ENCODE data around the gene SLC12A3.
"Not testable (repeated sequence)": the region's sequence is repeated elsewhere in the genome, so short reads cannot be mapped to it uniquely, and the experiment has no call there.

The SLC12A3 gene

DNA sequence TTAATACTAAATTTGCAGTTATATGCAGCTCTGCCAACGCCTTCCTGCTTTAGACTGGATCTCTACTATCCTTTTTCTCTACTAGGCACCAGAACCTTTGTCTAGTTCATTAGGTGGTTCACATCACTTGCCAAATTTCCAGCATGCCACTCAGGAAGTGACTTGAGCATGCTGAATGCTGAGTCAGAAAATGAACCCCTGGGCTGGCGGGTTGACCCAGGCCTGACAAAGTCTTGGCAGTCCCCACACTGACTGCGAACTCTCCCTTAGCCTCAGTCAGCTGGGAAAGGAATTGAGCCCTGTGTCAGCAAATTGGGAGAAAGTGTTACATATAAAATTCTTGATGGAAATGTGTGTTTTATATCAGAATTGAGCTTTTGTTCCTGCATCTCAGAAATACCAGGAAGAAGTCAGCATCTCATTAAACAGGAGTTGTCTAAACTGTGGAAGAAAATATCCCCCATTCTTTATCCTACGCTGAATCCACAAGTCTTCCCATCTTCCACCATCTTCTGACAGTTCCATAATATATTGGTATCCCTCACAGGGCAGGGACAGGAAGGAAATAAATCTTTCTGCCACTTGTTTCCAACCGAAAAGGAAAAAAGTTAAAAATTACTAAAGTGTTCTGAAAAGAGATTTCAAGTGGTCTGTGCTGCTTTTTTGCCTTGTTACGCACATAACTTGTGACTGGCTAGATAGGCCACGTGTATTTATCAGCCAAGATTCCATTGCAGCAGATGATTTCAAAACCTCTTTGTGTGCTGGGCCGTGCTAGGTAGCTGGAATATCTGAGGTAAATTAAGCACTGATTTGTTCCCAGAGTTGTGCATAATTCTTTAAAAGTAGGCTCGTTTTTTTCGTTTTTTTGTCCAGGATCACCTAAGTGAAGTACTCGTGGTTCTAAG, 16.7 kb upstream of the SLC12A3 start:
- DNase-seq (ENCODE audit: low spot score), result no peak

DNA sequence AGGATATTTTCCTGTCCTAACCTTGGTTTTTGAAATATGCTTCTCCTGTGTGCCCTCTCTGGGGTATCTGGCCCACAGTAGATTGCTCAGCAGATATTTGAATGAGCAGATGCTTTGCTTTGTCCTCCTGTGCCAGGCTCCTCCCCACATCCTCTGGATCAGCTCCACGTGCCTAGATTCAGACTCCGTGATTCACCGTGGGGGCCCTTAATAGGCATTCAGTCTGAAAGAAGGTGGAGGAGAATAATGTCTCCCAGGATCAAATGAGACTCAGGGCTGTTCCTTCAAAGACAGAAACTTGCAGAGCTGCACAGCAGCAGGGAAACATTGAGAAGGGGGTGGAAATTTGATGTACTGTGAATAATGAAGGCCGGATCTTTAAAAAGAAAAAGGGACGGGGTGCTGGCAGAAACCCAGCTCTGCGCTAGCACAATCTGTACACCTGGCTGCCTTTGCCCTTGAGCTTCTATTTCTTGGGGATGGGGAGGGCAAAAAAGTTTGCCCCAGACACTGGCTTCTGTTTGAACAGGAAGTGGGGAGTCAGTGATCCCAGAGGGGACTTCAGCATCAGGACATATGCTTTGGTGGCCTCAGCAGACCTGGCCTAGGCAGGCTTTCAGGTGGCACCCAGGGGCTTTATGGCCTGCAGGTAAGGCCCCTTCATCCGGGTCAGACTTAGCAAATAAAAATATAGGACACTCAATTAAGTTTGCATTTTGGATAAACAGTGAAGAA, 15.9 kb upstream of the SLC12A3 start:
- DNase-seq (ENCODE audit: low spot score), result no peak

DNA sequence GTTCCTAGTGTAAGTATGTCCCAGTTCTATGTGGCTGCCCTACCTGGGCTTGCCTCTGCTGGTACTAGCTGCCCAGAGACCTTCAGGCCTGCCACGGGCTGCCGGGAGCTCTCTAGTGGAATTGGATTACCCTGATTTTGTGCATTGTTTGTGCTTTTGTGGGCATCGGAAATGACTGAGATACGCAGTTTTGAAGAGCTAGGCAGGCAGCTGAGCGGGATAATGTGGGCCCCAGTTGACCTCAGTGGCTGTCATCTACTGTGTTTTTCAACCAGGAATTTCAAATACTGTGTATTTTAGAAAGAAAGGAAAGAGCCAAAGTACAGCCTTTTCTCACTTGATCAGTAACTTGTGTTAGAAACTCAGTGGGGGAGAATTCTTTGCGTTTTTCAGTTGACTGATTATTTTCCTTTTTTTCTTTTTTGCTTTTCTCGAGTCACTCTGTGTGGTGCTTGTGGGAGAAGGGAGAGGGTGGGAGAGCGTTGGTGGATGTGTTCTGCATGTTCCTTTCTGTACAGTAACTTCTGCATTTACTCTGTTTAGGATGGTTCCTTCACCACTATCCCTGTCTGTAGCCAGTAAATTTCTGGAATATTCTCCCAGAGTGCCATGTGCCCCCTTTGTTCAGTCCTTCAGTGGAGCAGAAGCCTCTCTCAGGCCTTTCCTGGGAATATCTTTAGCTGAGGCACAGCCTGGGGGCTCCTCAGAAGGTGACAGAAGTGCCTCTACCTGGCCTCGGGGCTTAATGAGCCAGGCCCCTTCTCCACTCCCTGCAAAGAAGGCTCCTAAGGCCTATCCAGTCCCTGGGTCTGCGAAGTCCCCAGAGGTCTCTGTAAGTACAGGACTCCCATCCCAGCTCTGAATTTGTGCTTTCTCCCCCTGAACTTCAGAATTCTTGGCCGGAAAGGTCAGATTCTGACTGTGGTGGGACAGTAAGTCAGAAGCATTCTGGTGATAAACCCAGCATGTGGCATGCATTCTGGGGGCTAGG, 15.0 kb upstream of the SLC12A3 start:
- no peak for DNase-seq (ENCODE audit: low spot score)

DNA sequence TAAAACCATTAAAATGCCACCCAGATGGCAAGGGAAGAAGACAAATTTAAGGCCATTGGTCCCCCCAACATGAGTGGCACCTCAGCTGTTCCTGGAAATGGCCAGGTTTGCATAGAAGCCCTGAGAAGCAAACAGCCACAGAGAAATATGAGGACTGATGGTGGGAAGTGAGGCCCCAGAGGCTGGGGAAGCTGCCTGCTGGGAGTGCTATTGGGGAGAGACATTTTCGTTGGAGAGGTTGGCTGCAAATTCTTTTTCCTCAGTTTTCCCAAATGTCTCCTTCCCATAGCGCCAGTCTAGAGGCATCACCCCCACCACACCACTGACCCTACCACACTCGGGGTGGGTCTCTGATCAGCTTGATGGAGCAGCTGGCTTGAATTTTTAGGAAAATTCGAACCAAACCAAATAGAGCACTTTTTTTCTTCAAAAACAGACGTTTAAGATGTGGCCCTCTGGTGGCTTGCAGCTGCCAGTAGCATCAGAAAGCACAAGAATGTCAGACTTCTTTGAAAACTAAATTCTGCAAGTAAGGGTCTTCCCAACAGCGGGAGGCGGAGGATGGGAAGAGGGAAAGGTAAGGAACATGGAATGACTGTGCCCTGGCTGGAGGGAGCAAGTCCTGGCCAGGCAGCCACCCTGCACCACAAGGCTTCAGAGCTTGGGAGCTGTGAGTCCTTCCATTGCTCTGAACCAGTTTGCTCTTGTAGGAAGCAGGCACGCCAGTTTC, 13.2 kb upstream of the SLC12A3 start:
- no peak for DNase-seq (ENCODE audit: low spot score)

DNA sequence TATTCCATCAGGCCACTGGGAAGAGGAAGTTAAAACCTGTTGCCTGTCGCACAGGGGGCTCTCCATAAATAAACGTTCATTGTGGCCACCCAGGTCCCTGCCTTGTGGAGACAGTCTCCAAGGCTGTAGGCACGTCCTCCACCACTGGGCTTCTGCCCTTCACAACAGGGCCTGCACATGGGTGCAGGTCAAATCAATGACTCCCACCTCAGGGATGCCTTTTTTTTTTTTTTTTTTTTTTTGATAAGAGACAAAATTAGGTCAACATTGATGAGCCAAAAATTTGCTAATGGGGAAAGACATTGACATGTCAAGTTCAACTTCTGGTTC, 12.6 kb upstream of the SLC12A3 start:
- DNase-seq (ENCODE audit: low spot score), result no peak

DNA sequence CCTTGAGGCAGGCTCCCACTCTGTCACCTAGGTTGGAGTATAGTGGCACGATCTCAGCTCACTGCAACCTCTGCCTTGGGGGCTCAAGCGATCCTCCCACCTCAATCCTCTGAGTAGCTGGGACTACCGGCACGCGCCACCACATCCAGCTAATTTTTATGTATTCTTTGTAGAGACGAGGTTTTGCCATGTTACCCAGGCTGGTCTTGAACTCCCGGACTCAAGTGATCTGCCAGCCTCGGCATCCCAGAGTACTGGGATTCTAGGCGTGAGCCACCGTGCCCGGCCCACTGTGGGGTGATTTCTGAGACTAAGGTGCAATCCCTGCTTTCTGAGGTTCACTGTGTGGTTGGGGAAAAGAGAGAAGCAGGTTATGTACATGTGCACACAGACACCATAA, 12.0 kb upstream of the SLC12A3 start:
- DNase-seq (ENCODE audit: low spot score), result no peak

DNA sequence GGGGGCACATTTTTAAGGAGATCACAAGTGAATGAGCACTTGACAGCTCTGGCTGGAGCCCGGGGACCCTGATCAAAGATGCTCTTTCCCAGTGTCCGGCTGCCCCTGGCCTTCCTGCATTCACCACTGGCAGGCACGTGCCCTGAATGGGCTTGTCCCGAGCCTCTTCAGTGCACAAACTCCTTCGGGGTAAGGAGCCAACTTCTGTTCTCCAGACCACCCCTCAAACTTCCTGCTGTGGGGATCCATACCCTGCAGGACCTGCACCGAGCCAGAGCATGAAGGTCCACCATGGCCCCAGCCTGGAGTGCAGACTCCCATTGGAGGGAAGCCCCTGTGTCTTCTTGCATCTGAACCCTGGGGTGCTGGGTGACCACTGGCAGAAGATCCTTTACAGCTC, 9.8 kb upstream of the SLC12A3 start:
- no peak for DNase-seq (ENCODE audit: low spot score)

DNA sequence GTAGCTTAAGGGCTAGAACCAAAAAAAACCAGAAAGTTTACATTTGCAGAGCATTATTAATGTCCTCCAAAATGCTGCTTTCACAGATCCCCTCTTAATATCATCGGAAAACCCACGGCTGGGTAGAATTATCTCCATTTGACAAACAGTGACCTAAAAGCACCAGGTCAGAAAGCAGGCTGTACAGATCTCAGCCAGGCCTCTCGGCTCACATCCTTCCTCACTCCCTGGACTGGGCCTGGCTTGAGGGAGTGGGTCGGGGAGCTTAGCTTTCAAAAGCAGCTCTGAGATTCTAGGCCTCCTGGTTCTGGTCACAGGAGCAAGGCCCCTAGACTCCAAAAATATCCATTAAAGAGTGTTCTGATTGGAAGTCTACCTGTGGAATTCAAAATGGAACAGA, 9.1 kb upstream of the SLC12A3 start:
- DNase-seq (ENCODE audit: low spot score), result no peak

DNA sequence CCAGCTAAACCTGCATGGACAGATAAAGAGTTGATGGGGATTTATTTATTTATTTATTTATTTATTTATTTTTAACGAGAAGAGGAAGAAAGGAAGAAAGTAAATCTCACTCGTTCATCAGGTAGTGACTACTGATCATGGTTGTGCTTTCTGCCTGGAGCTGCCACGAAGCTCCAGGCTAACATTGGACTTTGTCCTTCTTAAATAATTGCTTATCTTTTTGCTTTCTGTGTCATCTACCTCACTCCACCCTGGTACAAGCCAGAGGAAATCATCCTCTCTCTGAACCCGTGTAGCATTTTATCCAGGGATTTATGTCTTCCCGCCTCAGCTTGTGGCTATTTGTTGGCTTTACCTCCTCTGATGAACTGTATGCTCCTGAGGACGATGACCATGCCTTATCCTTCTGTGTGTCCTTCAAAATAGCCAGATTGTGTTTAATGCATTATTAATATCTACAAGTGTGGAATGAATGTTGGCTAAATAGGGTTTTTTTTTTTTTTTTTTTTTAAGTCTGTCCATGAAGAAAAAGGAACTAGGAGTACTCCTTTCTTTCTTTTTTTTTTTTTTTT, 8.0 kb upstream of the SLC12A3 start:
- DNase-seq (ENCODE audit: low spot score), result no peak

DNA sequence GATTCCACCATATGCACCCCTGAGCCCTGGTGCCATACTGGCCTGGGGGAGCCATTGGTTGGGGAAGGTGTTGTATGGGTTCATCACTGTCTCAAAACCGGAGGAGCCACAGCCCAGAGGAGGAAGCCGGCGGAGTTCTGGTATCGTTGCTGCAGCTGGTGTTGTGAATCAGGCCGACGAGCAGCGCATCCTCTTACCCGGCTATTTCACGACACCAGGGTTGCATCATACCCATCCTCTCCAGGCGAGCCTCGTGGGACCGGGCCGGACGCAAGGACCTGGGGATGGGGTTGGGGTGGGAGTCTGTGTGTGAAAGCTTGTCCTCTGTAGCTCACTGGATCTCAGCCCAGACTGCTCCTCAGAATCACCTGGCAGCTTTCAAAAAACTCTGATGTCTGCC, 6.6 kb upstream of the SLC12A3 start:
- DNase-seq (ENCODE audit: low spot score), result no peak

DNA sequence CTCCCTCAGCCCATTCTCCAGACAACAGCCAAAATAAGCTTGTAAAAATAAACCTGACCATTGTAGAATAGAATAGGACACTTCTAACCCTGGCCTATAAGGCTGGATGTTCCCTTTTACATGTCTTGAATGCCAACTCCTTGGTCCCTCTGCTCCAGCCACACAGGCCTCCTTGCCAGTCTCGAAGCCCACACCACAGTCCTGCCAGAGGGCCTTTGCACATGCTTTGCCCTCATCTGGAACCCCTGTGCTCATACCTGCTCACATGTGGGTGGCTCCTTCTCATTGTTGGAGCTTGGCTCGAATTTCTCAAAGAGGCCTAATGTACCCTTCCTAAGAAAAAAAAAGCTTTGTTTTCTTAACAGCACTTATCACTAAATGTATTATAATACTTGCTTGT, 5.4 kb upstream of the SLC12A3 start:
- no peak for DNase-seq (ENCODE audit: low spot score)

DNA sequence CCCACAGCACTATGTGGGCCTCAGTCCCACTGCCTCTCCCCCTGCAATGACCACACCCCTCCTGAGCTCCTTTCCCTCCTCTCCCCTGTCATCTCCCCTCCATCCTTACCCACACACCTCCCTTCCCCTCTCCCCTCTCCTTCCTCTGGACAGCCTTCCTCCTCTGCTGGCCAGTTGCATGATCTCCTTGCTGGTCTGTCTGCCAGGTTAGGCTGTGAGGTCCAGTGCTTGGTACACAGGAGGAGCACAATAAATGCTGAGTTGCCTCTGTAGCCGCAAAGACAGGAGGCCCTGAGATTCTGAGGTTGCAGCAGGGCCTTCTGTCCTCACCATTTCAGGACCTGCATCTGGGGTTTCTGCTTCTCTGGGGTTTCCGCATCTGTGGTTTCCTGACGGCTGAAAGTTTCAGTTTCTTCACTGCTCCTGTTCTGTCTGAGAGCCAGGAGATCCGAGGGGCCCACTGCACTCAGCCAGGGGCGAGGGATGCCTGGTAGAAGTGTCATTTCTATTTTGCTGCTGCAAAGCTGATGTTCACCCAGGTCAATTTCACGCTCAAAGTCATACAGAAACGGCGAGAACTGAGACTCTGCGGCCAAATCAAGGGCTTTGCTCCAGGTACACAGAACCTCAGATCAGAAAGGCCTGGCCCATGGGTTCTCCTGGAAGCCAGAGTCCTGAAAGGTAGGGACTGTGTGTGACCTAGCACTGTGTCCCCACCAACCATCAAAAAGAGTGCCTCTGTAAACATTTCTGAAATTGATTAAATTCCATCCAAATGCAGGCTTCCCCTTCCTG, 4.6 kb upstream of the SLC12A3 start:
- peak; percentile 61 for DNase-seq (ENCODE audit: low spot score)

DNA sequence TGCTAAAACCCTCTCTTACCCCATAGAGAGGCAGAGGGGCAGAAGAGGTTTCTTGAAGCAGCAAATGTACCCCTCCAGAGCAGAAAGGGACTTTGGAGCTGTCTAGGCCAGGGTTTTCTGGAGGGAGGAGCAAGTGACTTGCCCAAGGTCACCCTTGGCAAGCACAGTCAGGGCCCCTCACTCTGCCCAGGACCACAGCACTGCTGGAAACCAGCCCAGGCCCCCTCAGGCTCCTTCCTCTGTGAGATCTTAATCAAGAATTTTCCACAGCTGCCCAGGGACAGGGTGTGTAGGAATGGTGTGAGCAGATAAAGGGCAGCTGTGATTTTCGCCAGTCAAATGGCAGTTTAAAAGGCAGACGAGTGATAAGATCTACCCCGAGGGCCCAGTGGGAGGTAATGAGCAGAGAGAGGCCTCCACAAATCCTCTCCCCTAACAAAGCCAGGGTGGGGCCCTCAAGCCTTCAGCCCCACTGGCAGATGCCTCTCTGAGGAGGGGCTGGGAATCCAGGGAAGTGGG, 3.9 kb upstream of the SLC12A3 start:
- no peak for DNase-seq (ENCODE audit: low spot score)

DNA sequence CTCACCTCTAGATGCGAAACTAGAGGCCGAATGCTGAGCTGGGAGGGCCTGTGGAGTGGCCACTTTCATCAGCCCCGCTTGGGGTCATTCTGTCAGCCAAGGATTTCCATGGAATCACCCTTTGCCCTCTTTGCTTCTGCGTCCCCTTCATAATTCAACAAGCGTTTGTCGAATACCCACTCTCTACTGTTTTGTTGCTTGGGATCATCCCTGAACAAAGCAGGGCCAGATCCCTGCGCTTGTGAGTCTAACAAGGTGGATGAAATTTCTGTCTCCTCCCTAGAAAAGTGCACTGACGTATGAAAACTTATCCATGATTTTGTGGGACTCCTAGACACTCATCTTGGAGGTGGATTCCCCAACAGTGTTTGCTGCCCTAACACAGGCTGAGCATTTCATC, 3.3 kb upstream of the SLC12A3 start:
- DNase-seq (ENCODE audit: low spot score), result no peak

DNA sequence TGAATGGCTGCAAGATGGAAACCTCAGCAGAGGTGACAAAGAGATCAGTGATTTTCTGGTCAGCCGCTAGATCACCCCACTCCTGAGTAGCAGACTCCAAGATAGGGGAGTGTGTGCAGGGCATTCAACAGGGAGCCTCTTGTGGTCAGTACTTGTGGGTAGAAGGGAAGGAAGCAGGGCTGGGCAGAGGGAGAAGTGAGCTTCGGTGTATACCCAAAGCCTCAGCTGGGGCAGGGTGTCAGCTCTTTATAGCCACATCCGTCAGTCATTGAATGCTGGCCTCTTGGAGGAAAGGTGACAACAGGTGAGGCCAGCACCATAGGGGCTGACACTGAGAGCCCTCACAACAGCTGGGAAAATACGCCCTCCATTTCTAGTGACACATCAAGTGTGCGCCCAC, 2.2 kb upstream of the SLC12A3 start:
- no peak for DNase-seq (ENCODE audit: low spot score)

DNA sequence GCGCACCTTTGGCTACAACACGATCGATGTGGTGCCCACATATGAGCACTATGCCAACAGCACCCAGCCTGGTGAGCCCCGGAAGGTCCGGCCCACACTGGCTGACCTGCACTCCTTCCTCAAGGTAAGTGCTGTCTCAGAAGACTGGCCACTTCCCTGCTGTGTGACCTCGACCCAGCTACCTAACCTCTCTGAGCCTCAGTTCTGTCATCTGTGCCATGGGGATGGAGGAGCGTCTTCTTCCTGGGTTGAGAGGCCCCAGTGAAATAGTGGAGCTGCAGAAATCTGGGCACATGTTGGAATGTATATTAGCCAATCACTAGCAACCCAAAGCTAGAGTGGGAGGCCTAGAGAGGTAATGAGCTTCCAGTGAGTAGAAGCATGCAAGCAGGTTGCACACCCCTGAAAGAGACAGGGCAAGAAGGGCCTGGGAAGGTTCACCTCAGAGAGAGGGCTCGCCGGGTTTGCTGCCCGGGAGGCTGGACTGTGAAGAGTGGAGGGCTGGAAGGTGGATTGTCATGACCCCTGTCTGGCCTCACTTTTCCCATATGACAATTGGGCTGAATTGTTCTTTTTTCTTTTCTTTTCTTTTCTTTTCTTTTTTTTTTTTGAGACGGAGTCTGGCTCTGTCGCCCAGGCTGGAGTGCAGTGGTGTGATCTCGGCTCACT, 521 bp downstream of the SLC12A3 start:
- DNase-seq (ENCODE audit: low spot score), result no peak

DNA sequence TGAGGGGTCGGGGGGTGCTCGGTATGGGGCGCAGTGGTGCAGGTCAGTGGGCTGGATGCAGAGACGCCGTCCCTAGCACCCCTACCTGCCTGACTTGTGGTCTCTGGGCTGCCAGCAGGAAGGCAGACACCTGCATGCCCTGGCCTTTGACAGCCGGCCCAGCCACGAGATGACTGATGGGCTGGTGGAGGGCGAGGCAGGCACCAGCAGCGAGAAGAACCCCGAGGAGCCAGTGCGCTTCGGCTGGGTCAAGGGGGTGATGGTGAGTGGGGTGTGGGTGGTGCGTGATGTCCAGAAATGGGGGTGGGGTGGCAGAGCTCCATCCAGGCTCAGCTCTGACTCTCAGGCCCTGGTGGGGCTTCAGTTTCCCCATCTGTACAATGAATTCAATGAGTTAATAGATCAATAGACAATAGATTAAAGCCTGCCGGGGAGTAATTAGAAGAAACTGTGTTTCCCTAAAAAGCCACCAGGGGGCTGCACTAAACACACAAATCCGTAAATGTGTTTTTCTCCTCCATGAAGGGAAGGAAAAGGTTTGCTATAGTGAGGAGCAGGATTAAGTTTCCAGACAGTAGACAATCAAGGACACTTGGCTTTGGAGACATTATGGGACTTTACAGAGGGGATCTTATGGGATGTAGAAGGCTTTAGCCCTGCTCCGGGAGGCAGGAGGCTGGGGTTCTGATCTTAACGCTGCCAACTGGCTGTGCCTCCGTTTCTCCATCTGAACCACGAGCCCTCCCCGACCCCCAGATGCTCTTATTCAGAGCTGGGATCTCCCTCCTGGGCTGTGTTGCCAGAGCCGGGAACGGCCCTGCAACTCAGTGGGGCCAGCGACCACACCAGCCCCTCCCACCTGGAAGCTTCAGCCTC, 2.2 kb downstream of the SLC12A3 start:
- DNase-seq (ENCODE audit: low spot score), result peak; percentile 71

DNA sequence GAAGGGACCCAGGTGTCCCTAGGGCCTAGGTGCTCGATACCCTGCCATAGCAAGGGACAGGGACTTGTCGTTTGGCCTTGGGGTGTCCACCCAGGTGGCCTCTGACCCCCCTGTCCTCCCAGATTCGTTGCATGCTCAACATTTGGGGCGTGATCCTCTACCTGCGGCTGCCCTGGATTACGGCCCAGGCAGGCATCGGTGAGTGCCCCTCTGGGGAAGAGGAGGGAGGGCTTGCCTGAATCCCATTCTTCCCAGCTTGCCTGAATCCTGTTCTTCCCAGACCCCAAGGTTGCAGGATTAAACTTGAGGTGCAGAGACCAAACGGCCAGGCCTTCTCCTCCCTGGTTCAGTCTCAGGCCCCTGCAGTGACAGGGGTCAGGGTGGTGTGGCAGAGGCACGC, 3.2 kb downstream of the SLC12A3 start:
- DNase-seq (ENCODE audit: low spot score), result no peak

DNA sequence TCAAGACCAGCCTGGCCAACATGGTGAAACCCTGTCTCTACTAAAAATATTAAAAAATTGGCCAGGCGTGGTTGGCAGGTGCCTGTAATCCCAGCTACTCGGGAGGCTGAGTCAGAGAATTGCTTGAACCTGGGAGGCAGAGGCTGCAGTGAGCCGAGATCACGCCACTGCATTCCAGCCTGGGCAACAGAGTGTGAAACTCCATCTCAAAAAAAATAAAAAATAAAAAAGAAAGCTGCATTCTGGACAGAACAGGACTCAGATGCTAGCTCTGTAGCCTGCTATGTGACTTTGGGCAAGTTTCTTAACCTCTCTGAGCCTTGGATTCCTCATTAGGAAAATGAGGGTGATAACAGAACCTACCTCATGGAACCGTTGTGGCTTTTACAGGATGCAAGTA, 3.8 kb downstream of the SLC12A3 start:
- DNase-seq (ENCODE audit: low spot score), result not testable (repeated sequence)

All from CD4-positive, alpha-beta T cell treated with Interleukin-2 at 100 ng/mL for 4 hours (primary cell).